HG03342 (cell line): Measurements from ENCODE around the gene SETD7.
"Not testable (repeated sequence)": the region's sequence is repeated elsewhere in the genome, so short reads cannot be mapped to it uniquely, and the experiment has no call there.

Source experiments
- ATAC-seq: cut with Tn5 transposase; IDR thresholded peaks from one replicate; pipeline ENCODE4 v1.9.1; 2021; ENCODE audit warnings: mild to moderate bottlenecking, moderate library complexity; ENCODE audit not compliant: unreplicated experiment

Gene SETD7

GRCh38 chr4:139470295-139470694, 85.7 kb downstream of the SETD7 start:
- ATAC-seq: no peak

GRCh38 chr4:139469869-139470268, 86.2 kb downstream of the SETD7 start:
- no peak for ATAC-seq

- no peak for ATAC-seq
These were observed 86.8 kb downstream of the SETD7 start for GRCh38 chr4:139469216-139469615.

GRCh38 chr4:139468756-139469155, 87.3 kb downstream of the SETD7 start:
- not testable (repeated sequence) for ATAC-seq

- ATAC-seq: no peak
These were observed 90.1 kb downstream of the SETD7 start for GRCh38 chr4:139465922-139466321.

- ATAC-seq: not testable (repeated sequence)
These were observed 91.5 kb downstream of the SETD7 start for GRCh38 chr4:139464512-139464911.

- ATAC-seq: no peak
These were observed 94.9 kb downstream of the SETD7 start for GRCh38 chr4:139461022-139461628.

- ATAC-seq: no peak
These were observed 95.5 kb downstream of the SETD7 start for GRCh38 chr4:139460565-139460964.

- ATAC-seq: no peak
These were observed 97.0 kb downstream of the SETD7 start for GRCh38 chr4:139458999-139459398.

GRCh38 chr4:139458543-139458942, 97.5 kb downstream of the SETD7 start:
- ATAC-seq: no peak

GRCh38 chr4:139457318-139457717, 98.7 kb downstream of the SETD7 start:
- ATAC-seq: no peak

- ATAC-seq: no peak
These were observed 100.9 kb downstream of the SETD7 start for GRCh38 chr4:139455126-139455538.

- ATAC-seq: peak; percentile 2
These were observed 101.6 kb downstream of the SETD7 start, which contains the start of gene RAB33B for GRCh38 chr4:139454111-139455045. Gene RAB33B (plus strand): TSS chr4:139454121. CDS start chr4:139454196, 75 bp downstream.

- ATAC-seq: peak; percentile 90
These were observed 102.5 kb downstream of the SETD7 start for GRCh38 chr4:139453371-139454110.

- ATAC-seq: peak; percentile 57
These were observed 103.0 kb downstream of the SETD7 start for GRCh38 chr4:139453041-139453370.

GRCh38 chr4:139451997-139452396, 104.0 kb downstream of the SETD7 start:
- ATAC-seq: no peak

- ATAC-seq: no peak
These were observed 105.4 kb downstream of the SETD7 start for GRCh38 chr4:139450586-139450985.

GRCh38 chr4:139447078-139447477, 108.9 kb downstream of the SETD7 start:
- not testable (repeated sequence) for ATAC-seq
